GM19023 (cell line): ENCODE data around the gene FCHSD2.
"Not testable (repeated sequence)": the region's sequence is repeated elsewhere in the genome, so short reads cannot be mapped to it uniquely, and the experiment has no call there.

Source experiments
- ATAC-seq: cut with Tn5 transposase; IDR thresholded peaks from one replicate; pipeline ENCODE4 v1.9.1; 2021; ENCODE audit warnings: mild to moderate bottlenecking, moderate library complexity; ENCODE audit not compliant: unreplicated experiment

FCHSD2 gene

GRCh38 chr11:72811686-72812085 is 330.4 kb downstream of the FCHSD2 start:
- ATAC-seq: not testable (repeated sequence)

GRCh38 chr11:72808331-72808798 is 333.8 kb downstream of the FCHSD2 start:
- no peak for ATAC-seq

- no peak for ATAC-seq
Measured at GRCh38 chr11:72807792-72808191, 334.3 kb downstream of the FCHSD2 start.

- no peak for ATAC-seq
Measured at GRCh38 chr11:72807021-72807693, 335.0 kb downstream of the FCHSD2 start.

- ATAC-seq: not testable (repeated sequence)
Measured at GRCh38 chr11:72806378-72806777, 335.7 kb downstream of the FCHSD2 start.

- ATAC-seq: no peak
Measured at GRCh38 chr11:72805216-72805615, 336.9 kb downstream of the FCHSD2 start.

GRCh38 chr11:72802822-72803221 is 339.3 kb downstream of the FCHSD2 start:
- no peak for ATAC-seq

- no peak for ATAC-seq
Measured at GRCh38 chr11:72799441-72799840, 342.7 kb downstream of the FCHSD2 start.

GRCh38 chr11:72798361-72798760 is 343.8 kb downstream of the FCHSD2 start:
- ATAC-seq: no peak

GRCh38 chr11:72793425-72794367 is 348.4 kb downstream of the FCHSD2 start, which contains the start of gene STARD10:
Gene STARD10, minus strand, starts transcription at chr11:72794047. Its CDS starts 12,866 bp downstream, at chr11:72781181.
- ATAC-seq: peak; percentile 92

GRCh38 chr11:72793076-72793424 is 349.1 kb downstream of the FCHSD2 start:
- ATAC-seq: no peak

- no peak for ATAC-seq
Measured at GRCh38 chr11:72792437-72793021, 349.6 kb downstream of the FCHSD2 start.

GRCh38 chr11:72791228-72791627 is 350.9 kb downstream of the FCHSD2 start:
- ATAC-seq: not testable (repeated sequence)

- no peak for ATAC-seq
Measured at GRCh38 chr11:72789493-72790131, 352.5 kb downstream of the FCHSD2 start.

- ATAC-seq: no peak
Measured at GRCh38 chr11:72788241-72788640, 353.9 kb downstream of the FCHSD2 start.

GRCh38 chr11:72787216-72788104 is 354.7 kb downstream of the FCHSD2 start:
- ATAC-seq: no peak
